ENCODE measurements around the gene RNF128. TPM values are rescaled to one million over a fixed set of nuclear protein-coding genes. Genes with fewer than 3 reads are reported as not detected.

RNF128 gene
- total and polyA plus RNA-seq, 11 donors: 0.06 to 0.42 (median 0.21) TPM; not detected in 2

DNA sequence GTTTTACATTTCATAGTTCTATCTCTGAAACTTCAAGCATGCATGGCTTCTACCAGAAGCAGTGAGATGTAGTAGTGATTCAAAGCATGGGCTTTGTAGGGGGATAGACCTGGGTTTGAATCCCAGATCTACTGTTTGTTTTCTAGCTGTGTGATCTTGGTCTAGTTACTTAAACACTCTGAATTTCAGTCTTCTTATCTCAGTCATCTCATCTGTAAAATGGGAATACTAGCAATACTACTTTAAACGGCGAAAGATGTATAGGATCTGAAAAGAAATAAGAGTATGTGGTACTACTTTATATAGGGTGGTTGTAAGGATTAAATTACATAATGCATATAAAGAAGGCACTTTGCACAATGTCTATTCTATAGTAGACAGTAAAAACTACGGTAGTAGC, 20.0 kb upstream of the RNF128 start:
- Histone ChIP-seq H3K27ac (no peak overlapping the region), H3K4me1 (no peaks in the 10 kb centered on the region), H3K27me3 (peaks cover 0 to 15% (median 0%) of the 10 kb centered on the region in 9 donors), H3K36me3 (no peaks in the 10 kb centered on the region), H3K9me3 (no peaks in the 10 kb centered on the region), H3K4me3 (no peak overlapping the region)
- intact Hi-C loops (cut with DNase I): no loop called here
- TF ChIP-seq, protein P1, sequence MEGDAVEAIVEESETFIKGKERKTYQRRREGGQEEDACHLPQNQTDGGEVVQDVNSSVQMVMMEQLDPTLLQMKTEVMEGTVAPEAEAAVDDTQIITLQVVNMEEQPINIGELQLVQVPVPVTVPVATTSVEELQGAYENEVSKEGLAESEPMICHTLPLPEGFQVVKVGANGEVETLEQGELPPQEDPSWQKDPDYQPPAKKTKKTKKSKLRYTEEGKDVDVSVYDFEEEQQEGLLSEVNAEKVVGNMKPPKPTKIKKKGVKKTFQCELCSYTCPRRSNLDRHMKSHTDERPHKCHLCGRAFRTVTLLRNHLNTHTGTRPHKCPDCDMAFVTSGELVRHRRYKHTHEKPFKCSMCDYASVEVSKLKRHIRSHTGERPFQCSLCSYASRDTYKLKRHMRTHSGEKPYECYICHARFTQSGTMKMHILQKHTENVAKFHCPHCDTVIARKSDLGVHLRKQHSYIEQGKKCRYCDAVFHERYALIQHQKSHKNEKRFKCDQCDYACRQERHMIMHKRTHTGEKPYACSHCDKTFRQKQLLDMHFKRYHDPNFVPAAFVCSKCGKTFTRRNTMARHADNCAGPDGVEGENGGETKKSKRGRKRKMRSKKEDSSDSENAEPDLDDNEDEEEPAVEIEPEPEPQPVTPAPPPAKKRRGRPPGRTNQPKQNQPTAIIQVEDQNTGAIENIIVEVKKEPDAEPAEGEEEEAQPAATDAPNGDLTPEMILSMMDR (IDR thresholded peaks at IDR 0.05): no peak
- TF ChIP-seq POLR2A (IDR thresholded peaks at IDR 0.05): no peak
- ATAC-seq: no peak
- 89 to 95% (median 93%) methylated on average over 3 of the region's 3 CpGs for WGBS, 4 donors
- DNase-seq: no peak

DNA sequence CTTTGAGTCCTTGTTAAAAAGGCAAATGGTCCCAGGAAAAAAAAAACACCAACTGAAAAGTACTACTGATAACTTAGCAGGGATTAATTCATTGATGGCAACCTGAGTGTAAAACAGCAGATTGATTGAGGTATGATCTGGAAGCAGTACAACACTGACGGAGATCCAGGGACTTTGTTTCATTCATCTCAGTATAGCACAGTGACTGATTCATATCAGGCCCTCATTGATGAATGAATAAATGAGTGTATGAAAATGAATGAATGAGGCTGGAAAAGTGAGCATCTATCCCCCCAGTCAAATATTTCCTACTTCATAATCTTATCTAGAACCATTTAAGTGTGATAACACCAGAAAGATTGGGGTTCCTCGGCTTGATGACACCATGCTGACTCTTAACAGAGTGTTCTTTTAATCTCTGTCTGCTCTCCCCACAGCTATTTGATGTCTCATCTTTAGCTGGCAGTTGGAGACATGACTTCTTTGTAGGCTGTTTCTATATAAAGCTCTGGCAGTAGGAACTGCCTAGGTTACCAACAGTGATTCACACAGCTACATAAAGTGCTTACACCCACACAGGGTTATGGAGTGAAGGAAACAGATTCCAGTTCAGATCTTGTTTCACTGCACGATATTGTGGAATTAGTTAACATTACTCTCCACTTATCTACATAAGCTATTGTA, 18.6 kb upstream of the RNF128 start:
- TF ChIP-seq POLR2A (IDR thresholded peaks at IDR 0.05): no peak
- TF ChIP-seq, protein P1 (IDR thresholded peaks at IDR 0.05): no peak
- H3K36me3 ChIP-seq: no peaks in the 10 kb centered on the region
- no peak overlapping the region for H3K4me3 ChIP-seq
- H3K27ac ChIP-seq: no peak overlapping the region
- no peaks in the 10 kb centered on the region for H3K4me1 ChIP-seq
- DNase-seq (no peak), ATAC-seq (peak; percentile 58 to 93 (median 88))
- peaks cover 0 to 15% (median 0%) of the 10 kb centered on the region in 9 donors for H3K27me3 ChIP-seq
- intact Hi-C loops (cut with DNase I): no loop called here
- no peaks in the 10 kb centered on the region for H3K9me3 ChIP-seq
- WGBS, 4 donors: 21 to 47% (median 33%) methylated on average over 3 of the region's 3 CpGs

GRCh38 chrX:106710771-106711170, 15.7 kb upstream of the RNF128 start:
- Histone ChIP-seq H3K4me3 (no peak overlapping the region), H3K27ac (no peak overlapping the region), H3K9me3 (no peaks in the 10 kb centered on the region), H3K27me3 (peaks cover 0 to 28% (median 0%) of the 10 kb centered on the region in 9 donors), H3K36me3 (no peaks in the 10 kb centered on the region), H3K4me1 (no peaks in the 10 kb centered on the region)
- ATAC-seq (no peak), DNase-seq (no peak)
- TF ChIP-seq, protein P1 (IDR thresholded peaks at IDR 0.05): no peak
- TF ChIP-seq POLR2A (IDR thresholded peaks at IDR 0.05): no peak
- intact Hi-C loops (cut with DNase I): no loop called here

GRCh38 chrX:106711375-106711774, 15.1 kb upstream of the RNF128 start:
- WGBS, 4 donors: 62 to 87% (median 76%) methylated on average over 4 of the region's 4 CpGs
- no peaks in the 10 kb centered on the region for H3K9me3 ChIP-seq
- DNase-seq (no peak), ATAC-seq (no peak)
- H3K27me3 ChIP-seq: peaks cover 0 to 32% (median 0%) of the 10 kb centered on the region in 9 donors
- TF ChIP-seq, protein P1 (IDR thresholded peaks at IDR 0.05): no peak
- TF ChIP-seq POLR2A (IDR thresholded peaks at IDR 0.05): no peak
- intact Hi-C loops (cut with DNase I): no loop called here
- H3K4me1 ChIP-seq: no peaks in the 10 kb centered on the region
- no peak overlapping the region for H3K27ac ChIP-seq
- H3K36me3 ChIP-seq: no peaks in the 10 kb centered on the region
- H3K4me3 ChIP-seq: no peak overlapping the region

Measured in heart left ventricle (tissue), 16 donors.